Stimulated activated CD4-positive, alpha-beta T cell treated with anti-CD3 and anti-CD28 coated beads, Interleukin-15, amount 100 ng/mL, for 24 hours (primary cell): ENCODE data around the gene HPGD.

ENCODE experiments used
- DNase-seq: peaks from one replicate; pipeline ENCODE4 v3.0.0-alpha.2; 2020

Gene HPGD

DNA sequence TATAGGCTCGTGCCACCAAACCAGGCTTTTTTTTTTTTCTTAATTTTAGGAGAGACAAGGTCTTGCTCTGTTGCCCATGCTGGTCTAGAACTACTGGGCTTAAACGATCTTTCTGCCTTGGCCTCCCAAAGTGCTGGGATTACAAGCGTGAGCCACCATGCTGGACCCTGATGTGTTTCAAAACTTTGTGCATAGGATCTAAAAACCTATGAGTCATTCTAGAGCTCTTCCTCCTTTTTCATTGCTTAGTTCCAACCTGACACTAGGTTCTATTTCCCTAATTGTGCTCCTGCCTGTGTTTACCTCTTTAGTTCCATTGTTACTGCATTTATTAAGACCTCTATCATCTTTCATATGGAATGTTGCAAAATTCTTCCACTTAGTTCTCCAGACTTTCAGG, 57.3 kb downstream of the HPGD start:
- no peak for DNase-seq

DNA sequence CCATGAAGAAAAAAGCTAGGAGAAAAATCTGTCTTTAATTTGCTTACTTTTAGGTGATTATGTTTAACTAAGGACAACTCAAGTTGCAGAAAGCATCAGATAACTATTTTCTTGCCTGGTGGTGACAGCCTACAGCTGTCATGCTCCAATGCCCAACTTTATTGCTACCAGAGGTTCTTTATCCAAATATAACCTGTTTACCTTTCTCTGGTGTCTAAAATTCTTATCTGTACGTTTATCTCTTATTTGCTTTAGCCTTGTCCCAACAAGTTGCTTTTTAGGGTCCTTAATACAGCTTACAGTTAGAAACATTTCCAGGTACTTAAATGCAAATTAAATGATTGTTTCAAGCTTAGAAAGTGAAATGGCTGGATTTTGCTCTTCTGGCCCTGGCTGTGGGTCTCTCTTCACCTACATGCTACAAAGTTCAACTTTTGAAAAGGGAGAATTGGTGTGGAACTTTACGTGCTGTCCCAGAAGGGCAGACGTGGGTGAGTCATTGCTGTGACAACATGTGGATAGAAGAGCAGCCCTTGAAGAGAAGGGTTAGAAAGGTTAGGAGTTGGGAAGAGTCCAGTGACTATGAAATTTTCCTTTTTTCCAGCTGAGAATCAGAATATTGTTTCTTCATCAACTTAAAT, 60.7 kb downstream of the HPGD start:
- no peak for DNase-seq

DNA sequence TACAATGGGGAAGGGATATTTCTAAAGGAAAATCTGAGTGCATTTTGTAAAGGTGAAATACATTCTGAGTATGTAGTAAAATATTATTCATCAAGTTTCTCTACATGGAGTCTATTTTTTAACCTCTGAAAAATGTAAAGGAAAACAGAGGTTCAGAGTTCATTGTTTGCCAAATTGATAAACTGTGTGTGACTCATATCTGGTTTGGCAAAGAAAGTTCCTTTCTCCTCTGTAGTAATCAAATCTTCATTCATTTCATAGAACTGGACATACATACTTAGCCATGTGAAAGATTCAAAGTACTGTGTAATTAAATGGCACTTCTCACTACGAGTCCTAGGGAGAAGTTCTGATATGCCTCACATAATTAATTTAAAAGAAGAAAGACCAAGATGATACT, 61.6 kb downstream of the HPGD start:
- no peak for DNase-seq

DNA sequence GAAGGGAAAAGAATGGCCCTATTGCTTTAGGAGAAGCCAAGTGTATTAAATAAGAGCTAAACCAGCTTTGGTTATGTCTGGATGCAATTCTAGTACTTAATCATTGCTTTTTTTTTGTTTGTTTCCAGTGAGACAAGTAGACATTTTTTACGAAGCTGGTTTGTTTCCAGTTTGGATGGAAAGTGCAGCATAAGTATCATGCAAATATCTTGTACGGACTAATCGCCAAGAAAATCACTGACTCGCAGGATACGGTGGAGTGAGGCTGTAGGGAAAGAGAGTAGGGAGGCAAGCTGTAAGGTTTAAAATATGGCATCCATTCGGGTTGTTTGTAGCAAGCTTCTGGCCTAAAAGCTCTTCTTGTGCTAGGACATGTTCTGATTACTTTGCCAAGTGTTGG, 64.8 kb downstream of the HPGD start:
- DNase-seq = no peak

DNA sequence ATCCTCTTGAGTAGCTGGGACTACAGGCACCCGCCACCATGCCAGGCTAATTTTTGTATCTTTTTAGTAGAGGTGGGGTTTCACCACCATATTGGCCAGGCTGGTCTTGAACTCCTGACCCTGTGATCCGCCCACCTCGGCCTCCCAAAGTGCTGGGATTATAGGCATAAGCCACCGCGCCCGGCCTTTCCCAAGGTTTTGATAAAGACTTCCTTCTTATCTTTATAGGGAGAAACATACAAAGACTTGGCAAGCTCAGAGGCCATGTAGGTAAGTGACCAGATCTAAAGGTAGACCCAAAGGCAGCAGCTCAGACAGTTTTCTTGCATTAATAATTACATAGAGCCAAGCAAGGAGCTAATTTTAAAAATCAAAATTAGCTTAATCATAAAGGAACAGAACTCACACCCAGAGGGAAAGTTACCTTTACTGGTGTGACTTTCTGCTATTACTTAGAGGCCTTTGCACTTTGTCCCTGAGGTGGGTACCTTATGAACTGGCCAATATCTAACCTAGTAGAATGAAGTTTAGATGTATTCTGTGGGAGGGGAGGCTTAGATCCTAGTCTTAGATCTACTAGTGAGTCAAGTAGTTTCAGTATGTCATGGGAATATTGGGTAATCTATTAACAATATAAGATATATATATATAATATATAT, 67.3 kb downstream of the HPGD start:
- DNase-seq = no peak

GRCh38 chr4:174451718-174452296, 70.5 kb downstream of the HPGD start:
- DNase-seq = no peak

GRCh38 chr4:174450786-174451125, 71.5 kb downstream of the HPGD start:
- DNase-seq = no peak

DNA sequence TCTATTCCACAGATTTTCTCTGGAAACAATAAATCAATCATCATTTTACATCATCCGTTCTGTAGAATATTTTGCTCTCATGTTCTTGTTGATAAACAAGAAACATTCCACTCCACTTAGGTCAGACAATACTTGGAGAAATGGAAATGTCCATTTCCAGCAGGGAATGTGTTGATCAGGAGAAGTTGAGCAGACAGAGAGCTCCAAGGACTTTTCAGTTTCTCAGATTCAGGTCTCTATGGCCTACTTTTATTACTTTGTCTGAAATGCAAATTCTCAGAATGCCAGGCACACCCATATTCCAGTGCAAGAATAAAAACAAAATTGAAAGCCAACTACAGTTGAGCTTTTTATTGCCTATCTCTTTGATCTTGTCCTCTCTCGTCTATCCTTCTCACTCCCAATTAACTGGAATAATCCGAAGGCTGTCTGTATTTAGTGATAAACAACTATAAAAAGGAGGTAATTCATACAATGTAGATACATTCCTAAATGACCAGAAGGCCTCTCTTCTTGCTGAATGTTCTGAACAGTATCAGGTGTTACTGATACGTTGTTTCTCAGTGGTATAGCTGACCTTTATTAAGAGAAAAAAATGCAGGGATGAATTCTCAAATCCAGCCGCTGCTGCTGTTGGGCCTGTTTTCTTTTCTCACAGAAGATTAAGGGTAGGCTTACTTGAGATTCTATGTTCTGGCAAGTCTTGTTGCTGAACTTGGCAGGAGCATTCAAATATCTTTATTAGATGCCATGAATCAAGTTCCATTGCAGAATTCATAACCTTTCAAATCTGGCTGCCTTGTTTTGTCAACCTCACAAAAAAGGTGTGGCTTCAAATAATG, 72.1 kb downstream of the HPGD start:
- no peak for DNase-seq

DNA sequence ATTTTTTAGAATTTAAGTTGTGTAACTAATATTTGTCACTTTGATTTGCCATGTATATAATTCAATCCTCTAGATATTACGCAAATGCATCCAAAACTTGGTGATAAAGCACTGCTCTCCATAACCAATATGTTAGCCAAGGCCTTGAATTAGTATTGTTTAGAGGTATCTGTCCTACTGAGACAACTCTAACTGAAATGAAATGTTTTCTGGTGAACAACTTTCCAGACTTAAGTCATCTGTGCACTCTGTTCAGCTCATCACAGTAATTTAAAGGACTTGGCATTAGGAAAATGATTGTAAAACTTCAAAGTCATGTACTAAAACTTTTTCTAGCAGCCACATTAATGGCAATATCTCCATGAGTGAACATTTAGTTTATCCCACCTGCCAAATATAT, 73.1 kb downstream of the HPGD start:
- DNase-seq = no peak

- DNase-seq = no peak
These were observed 77.9 kb downstream of the HPGD start for GRCh38 chr4:174444390-174444789.
